ENCODE measurements around the gene C11orf98. TPM values are rescaled to one million over a fixed set of nuclear protein-coding genes. Genes with fewer than 3 reads are reported as not detected.

C11orf98 gene
- total RNA-seq, 1 experiment from 2014 or later, result 154 TPM

- Mint-ChIP-seq H3K4me1 (peaks cover 15% of the 10 kb centered on the region), H3K9me3 (no peaks in the 10 kb centered on the region), H3K4me3 (no peak overlapping the region), H3K36me3 (peaks cover 30% of the 10 kb centered on the region), H3K27ac (no peak overlapping the region), H3K27me3 (ENCODE audit: low read depth) (no peaks in the 10 kb centered on the region)
- TF ChIP-seq ZNF512 (CRISPR knock-in tag; IDR thresholded peaks at IDR 0.05; ENCODE audit: borderline replicate concordance) (no peak), CBFB (CRISPR knock-in tag; IDR thresholded peaks at IDR 0.05; ENCODE audit: low read depth) (no peak), ATF6 (CRISPR knock-in tag; IDR thresholded peaks at IDR 0.05) (no peak), ZNF396 (CRISPR knock-in tag; IDR thresholded peaks at IDR 0.05; ENCODE audit: borderline replicate concordance) (no peak), AFF4 (CRISPR knock-in tag; IDR thresholded peaks at IDR 0.05; ENCODE audit: borderline replicate concordance) (no peak), NFATC4 (CRISPR knock-in tag; IDR thresholded peaks at IDR 0.05) (no peak), ATF2 (CRISPR knock-in tag; IDR thresholded peaks at IDR 0.05; ENCODE audit: borderline replicate concordance, low read depth) (no peak), NFE2L1 (CRISPR knock-in tag; IDR thresholded peaks at IDR 0.05) (no peak), NFYB (CRISPR knock-in tag; conservative IDR thresholded peaks at IDR 0.05; ENCODE audit: low read depth) (no peak), ZMAT4 (CRISPR knock-in tag; IDR thresholded peaks at IDR 0.05) (no peak), JAZF1 (CRISPR knock-in tag; IDR thresholded peaks at IDR 0.05) (no peak), ZNF425 (CRISPR knock-in tag; conservative IDR thresholded peaks at IDR 0.05) (no peak)
- CTCF ChIA-PET, result interaction anchor here (0.8 kb wide), 1 partner anchor 17 kb away, joined by 3 read pairs; the partner anchor contains the start of genes C11orf98 and CSKMT
- ATAC-seq (no peak), DNase-seq (ENCODE audit: low spot score) (no peak)
- POLR2A ChIA-PET, result interaction anchor here (0.5 to 6.3 kb wide), 4 partner anchors 17 to 209 kb away, joined by 4 to 42 read pairs (median 8); partner anchors contain the start of genes C11orf98, CSKMT, STX5 and TUT1
Measured at GRCh38 chr11:62648185-62648966, 16.6 kb downstream of the C11orf98 start.

Measured in WTC11 (cell line).